CD4-positive, alpha-beta T cell treated with Interleukin-6 at 100 ng/mL for 8 hours (primary cell): ENCODE data around the gene SUGCT.

Source experiments
- DNase-seq: peaks from one replicate; pipeline ENCODE4 v3.0.0-alpha.2; 2020; ENCODE audit warnings: mixed read lengths, low spot score

Gene SUGCT

DNA sequence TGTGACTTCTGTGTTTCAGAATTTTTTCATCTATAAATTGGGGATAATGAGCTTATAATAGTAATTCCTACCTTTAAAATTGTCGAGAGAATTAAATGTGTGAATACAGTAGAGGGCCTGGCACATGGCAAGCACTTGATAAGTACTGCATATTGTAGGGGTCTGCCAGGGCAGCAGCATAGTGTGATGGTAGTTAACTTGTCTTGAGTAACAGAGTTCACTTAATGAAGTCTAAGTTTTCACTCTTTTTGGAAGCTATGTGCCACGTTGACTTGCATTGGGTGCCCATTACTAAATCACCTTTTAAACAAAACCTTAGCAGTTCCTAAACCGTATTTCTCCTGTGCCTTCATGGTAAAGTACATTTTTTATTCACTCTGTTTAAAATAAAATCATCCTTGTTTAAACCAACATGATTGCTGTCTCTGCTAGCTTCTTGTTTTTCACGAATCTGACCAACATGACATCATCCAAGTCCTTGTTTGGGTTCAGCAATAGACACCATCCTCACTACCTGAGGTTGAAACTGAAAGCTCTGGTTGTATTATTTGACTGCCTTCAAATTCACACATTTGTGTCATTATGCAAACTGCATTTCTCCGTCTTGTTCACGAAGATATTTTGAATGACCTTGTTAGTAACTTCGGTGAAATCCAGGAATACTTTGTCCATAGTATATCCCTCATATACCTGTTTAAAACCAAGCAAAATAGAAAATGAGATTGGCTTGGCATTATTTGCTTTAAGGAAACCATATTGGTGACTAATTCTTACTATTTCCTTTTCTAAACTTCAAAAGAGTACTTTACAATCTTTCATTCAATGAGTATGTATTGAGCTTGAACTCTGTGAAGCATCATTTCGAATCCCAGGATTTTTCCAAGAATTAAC is 340.2 kb downstream of the SUGCT start:
- DNase-seq: no peak

DNA sequence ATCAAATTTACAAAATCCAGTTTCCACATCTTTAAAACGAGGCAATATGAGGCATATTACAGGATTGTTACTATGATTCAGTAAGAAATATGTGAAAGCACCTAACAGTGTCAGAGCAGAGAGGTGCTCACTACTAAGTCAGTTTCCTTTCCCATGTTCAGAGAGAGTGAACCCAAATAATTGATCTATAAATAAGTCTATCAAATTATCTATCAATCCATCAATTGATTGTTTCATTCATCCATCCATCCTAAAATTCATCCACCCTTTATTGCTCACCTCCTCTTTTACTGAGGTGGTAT is 340.8 kb downstream of the SUGCT start:
- DNase-seq: no peak

DNA sequence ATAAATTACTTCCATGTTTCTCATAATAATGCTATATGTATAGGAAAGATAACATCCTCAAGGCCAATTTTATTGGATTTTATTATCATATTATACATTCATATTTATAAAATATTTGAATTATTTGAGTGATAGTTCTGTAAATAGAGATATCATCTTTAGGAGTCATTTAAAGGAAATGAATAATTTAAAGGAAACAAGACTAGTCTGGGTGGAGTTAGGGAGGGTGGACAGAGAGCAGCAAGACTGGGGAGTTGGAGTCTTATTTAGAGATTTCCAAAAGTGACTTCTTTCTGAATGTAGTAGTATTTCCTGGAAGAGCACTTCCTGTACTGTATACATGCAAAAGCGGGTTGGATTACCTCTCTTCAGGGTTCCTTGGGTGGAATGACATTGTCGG is 342.3 kb downstream of the SUGCT start:
- no peak for DNase-seq

DNA sequence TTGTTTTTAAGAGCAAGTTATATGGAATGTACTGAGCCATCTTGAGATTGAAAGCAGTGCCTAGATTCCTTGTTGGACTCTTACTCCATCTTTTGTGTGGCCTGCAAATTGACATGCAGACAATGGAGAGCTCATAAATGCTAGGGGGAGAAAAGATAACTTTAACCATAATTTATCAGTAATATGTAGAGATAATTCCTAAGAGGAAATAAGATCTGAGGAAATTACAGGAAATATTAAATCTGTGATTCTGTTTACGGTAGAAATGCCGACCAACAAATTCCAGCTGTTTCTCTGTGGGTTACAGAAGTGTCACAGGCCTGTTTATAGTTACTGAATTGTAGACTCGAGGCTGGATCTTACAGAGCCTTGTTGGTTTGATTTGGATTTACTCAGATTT is 348.0 kb downstream of the SUGCT start:
- no peak for DNase-seq

DNA sequence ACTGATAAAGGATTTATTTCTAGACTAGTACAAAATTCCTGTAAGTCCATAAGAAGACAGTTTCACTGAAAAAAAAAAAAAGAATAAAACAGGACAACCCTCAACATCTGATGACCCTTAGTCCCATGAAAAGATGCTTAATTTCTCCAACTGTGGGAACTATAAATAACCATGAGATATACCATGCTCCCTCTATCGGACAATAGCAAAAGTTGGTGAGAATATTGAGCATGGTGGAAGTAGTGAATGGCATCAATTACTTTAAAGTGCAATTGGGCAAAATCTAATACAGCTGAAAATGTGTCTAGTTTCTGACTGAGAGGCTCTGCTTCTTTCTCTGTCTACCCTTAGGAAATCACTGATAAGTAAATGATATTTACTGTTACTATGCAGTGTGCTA is 348.8 kb downstream of the SUGCT start:
- DNase-seq: no peak

DNA sequence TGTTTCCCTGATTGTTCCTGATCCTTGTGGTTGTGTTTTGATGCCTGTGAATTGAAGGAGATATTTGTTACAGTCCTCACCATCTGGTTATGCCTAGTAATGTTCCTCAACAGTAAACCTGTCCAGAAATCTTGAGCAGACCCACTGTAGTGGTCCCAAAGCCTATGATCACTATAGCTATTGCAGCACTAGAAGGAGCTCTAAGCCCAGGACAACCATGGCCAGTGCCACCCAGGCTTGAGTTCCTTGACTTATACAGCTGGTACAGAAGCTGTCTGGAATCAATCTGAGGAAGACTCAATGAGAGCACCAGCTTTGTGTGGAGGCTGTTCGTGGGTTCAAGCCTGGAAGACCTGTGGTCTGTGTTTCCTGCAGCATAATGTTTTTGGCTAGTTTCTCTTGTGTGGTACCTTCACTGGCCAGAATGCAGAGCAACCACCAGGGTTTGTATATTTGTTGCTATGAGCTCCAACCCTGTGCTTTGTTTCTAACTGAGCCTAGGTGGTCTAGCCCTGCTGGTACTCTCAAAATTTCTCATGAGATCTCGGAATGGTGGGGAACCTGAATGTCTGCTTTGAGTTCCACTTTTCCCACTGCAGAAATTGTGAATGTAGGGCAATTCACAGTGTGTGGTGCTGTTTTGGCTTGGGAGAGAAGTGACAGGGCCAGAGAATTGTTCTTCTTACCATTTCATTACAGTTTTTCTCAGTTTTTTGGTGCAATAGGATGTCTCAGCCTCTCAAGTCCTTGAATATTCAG is 355.2 kb downstream of the SUGCT start:
- no peak for DNase-seq

DNA sequence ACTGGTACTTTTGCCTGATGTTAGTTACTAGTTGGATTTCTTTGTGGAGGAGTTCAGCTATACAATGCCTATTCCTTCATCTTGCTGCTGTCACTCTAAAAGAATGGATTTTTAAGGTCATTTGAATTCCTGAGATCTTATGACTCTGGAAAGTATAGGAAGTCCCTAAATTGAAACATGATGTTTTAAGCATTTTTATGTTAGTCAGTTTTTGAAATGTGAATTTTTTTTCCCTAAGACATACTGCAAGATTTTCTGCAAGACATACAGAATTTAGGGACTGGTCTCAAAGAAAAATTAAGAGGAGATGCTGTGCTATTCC is 355.8 kb downstream of the SUGCT start:
- no peak for DNase-seq

DNA sequence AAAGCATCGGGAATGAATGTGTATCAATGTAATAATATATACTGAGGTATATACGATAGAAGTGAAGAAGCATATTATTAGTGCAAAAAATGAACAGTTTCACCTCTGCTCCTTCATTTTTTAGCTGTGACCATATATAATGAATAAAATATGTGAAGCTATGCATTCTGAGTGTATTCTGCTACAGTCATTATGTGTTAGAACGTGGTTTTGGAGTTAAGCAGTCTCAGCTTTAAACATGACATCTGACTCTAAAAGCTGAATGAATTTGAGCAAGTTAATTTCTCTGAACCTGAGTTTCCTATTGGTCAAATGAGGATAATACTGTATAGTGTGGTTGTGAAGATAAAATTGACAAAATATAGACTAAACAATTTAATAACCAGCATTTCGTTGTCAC is 358.1 kb downstream of the SUGCT start:
- DNase-seq: no peak

DNA sequence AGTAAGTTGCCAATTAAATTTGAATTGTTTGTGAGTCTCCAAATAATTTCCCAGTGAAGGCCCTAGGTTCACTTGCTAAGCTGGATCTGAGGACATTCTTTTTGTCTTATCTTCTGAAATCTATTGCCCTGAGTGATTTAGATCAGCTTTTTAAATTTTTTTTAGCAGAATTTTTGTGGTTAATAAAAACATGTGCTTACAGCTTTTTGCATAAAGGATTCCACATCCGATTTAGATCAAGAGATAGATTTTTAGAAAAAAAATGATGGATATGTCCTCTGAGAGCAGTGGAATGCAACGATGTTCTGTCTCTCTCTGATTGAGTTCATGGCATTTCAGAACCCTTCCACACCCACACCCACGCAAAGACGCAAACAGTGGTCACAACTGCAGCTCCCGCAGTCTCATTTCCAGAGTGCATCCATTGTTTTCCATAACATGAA is 358.8 kb downstream of the SUGCT start:
- DNase-seq: no peak

DNA sequence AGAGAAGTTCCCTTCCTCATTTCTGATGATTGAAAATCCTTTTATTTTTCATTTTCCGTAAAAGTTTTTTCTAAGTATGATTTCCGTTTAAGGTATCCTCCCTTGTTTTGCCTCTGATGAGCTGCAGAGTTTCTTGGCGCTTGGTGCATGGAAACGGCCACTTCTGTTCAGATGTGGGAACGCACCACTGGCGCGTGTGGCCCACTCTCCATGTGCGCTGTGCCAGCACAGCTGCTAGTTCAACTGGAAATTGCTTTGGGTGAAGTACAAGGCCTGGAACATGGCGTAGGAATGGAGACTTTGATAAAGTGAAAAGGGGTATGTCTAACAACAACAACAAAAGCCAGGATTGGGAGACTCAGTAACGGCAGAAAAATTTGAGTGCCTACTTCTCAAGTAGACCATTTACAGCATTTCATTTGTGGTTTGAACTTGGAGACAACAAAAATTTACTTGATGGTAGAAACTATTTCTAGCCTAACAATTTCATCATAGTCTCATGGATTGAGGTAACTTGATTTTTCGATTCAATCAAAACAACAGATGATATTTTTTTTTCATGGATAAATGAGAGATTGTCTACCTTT is 364.2 kb downstream of the SUGCT start:
- DNase-seq: no peak

DNA sequence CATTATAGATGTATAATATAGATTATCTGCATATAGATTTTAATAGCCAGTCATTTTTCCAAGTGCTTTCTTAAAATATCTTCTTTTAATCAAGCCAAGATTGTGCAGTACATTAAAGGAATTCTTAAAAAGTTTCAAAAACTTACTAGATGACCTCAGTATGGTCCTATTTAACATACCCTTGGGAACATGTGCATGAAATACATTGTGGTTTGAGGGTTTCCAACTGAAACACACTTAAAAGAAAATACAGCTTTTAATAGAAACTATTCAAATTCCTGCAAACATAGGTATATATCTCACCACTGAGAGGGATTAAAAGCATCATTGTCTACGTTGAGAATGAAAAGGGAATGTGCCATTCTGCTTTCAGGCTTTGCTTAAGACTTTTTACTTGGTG is 364.9 kb downstream of the SUGCT start:
- no peak for DNase-seq

DNA sequence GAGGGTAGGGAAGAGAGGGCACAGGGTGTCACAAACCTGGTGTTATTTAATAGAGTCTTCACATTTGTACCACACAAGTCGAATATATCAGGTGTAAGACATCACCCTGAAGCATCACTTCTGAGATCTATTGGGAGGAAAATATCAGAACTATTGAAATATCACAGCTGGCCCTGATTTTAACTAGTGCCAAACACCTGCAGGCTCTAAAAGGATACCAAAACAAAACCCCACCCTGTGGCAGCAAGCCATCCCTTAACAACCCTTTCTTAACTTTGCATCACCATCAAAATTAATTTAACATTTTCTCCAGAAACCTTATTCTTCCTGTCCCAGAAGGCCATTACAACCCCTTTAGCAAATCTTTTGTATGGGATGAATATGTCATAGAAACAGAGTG is 365.4 kb downstream of the SUGCT start:
- DNase-seq: no peak

DNA sequence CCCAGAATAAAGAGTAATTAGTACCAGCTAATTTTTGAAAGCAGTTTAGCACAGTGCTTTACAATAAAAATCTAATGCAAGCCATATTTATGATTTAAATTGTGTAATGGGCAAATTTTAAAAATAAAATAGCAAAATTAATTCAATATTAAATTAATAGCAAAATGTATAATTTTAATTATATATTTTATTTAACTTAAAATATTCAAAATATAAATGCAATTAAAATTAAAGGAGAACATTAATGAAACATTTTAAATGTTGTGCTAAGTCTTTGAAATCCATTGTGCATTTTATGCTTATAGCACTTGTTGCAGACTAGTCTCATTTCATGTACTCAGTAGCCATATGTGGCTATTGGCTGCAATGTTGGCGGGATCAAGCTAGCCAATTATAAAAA is 367.6 kb downstream of the SUGCT start:
- DNase-seq: no peak

DNA sequence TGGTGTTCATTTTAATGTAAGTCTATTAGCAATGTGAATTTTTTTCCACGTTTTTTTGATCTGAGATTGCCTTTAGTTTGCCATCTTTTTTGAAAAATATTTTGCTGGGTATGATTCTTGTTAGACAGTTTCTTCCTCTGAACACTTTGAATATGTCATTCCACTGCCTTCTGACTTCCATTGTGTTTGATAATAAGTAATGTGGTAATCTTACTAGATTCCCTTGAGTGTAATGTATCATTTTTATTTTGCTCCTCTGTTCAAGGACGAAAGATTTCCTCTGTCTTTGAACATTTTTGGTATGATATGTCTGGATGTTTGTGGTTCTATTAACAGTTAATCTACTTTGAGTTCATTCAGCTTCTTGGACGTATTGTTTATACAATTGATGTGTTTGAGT is 371.4 kb downstream of the SUGCT start:
- no peak for DNase-seq

DNA sequence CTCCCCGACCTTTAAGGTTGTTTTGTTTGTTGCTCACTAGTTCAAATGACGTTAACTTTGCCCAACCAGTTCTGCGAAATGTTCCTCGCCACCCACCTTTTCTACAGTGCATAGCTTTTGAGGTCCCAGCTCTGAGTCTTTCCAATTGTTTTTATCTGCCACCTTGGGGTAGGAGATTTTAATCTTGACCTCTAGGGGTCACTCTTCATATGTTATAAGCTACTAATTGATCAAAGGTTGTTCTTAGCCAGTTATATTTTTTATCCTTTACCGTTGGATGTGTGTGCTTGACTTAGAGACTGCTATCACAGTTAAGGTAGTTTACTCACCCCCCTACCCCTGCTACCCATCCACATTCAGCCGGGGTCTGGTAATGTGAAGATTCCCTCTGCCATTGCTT is 372.4 kb downstream of the SUGCT start:
- no peak for DNase-seq

DNA sequence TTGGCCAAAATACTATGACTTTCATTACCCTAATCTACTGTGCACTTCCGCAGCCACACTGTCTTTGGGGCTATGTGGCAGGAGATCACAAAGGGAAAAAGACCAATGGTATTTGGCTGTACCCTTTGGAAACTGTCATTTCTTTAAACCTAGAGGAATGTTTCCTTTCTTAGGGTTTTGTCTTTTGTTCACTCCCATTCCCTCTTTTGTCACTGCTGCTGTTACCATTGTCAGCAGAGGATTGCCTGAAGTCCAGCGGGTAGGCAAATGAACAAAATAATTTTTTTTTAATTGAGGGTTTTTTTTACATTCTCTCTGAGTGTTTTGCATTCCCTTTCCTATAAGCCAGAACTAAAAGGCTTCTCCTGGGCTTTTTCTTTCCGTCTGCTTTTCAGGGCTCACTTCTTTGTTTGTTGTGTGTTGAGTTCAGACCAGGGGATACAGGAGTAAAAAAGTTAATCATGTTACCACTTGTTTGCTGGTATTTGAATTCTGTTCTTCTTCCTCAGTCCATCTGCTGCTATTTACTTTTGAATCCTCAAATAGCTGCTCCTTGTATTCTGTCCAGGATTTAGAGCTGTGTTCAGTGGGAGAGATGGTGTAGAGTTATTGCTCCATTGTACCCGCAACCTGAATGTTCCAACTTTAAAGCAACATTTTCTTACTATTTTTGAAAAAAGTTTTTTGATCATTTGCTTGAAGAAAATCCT is 374.6 kb downstream of the SUGCT start:
- DNase-seq: no peak

DNA sequence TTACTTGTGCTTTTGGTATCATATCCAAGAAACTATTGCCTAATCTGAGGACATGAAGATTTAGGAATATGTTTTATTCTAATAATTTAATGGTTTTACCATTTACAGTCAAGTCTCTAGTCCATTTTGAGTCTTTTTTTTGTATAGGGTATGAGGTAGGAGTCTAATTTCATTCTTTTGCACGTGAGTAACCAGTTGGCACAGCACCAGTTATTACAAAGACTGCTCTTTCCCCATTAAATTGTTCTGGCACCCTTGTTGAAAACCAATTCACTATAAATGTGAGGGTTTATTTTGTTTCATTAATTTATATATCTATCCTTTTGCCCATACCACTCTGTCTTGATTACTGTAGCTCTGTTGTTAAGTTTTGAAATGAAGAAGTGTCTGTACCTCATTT is 381.6 kb downstream of the SUGCT start:
- no peak for DNase-seq

DNA sequence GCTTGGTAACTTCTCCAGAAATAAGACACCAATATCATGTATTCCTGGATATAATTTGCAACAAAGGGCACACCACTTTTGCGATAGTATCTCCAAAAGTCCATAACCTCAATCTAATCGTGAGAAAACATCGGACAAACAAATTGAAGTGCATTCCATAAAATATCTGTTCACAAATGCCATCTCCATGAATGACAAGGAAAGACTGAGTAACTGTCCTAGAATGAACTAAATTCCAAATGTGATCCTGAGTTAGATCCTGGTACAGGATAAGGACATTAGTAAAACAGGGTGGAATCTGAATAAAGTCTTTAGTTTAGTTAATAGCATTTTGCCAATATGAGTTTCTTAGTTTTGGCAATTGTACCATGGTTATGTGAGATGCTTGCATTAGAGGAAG is 384.2 kb downstream of the SUGCT start:
- DNase-seq: no peak

DNA sequence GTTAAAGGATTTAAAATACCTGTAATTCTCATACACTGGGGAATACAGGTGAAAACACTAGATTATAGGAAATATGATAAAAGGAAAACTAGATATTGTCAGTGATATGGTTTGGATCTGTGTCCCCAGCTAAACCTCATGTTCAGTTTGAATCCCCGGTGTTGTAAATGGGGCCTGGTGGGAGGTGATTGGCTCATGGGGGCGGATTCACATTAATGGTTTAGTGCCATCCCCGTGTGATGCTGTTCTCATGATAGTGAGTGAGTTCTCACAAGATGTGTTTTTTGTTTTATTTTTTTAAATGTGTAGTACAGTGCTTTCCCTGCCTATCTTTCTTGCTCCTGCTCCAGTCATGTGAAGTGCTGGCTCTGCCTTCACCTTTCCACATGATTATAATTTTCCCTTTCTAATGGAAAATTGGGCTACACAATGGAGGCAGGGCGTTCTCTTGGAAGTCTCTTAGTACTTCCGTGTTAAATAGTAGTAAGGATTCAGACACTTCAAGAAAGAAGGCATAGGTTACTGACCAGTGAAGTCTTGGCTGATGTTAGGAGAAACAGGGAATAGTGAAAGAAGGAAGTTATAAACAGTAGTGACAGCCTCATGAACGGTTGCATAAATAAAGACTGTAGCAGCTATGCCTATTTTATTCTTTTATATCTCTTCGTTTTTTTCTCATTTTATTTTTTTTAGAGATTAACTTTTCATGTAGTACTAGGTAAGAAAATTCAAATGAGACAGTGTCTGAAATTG is 386.4 kb downstream of the SUGCT start:
- no peak for DNase-seq

DNA sequence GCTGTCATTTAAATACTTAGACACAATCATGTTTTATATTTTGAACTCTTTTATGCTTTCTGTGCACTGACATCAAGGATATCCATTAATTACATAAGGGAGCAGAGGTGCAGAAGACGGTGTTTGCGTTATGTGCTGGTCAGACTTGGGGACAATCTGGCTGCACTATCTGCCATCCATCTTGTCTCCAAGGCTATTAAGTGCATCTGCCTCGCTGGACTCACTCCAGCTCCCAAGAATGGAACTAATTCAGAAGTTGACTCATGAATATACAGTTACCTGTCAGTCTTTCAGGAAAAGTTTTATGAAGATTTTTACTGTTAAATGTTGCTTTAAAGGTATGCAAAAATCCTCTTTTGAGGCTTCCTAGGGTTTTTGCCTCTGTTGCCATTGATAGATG is 391.0 kb downstream of the SUGCT start:
- DNase-seq: no peak

DNA sequence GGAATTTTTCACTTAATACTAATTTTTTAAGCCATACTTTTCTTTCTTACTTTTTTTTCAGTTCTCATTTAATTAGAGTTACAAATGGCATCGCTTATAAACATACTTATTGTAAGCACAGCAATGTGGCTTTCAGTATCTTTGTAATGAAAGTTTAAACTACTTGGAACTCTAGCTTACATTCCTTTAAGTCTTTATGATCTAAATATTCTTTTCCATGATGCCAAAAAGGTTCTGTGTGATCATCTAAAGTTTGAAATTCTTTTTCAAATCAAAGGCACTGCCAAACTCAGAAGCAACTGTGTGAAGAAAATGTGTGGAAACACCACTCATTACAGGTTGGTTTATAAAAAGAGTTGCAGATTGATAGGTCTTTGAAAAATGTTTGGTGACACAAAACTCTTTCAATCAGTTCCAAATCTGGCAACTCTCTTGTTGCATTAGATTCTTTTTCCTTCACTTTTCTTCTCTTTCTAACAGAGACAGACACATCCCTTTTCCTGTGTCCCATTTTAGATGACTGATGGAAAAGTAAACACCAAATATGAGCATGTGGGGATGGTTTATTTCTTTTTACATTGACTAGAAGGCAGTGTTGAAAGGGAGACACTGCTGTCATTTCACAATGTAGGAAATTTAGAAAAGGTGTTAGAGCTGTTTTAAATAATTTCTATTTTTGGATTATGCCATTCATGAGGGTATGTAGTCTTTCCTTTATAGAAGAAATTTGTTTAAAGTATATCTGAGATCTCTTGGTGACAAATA is 392.3 kb downstream of the SUGCT start:
- no peak for DNase-seq
